ENCODE results near the gene FGG. TPM values are rescaled to one million over a fixed set of nuclear protein-coding genes. Genes with fewer than 3 reads are reported as not detected.

The FGG gene
- total and polyA plus RNA-seq, 2 of the 13 experiments (the other 11 are each of a cell fraction or from before 2014, with no cell fraction given) = 1,037 to 2,423 TPM

- TF ChIP-seq ZC3H4 (CRISPR knock-in tag; IDR thresholded peaks at IDR 0.05; ENCODE audit: borderline replicate concordance) (no peak), GMEB2 (CRISPR knock-in tag; IDR thresholded peaks at IDR 0.05; ENCODE audit: low read depth) (0 out of 2 replicates have a peak, but pooled peaks have one; percentile 51), LCORL (IDR thresholded peaks at IDR 0.05) (peak; percentile 68; the same call in 1 of the 2 replicates), LCORL (CRISPR knock-in tag; IDR thresholded peaks at IDR 0.05) (peak; percentile 83; the same call in 1 of the 2 replicates), HNRNPUL1 (IDR thresholded peaks at IDR 0.05; ENCODE audit: low read depth, low read length) (no peak), ZNF24 (IDR thresholded peaks at IDR 0.05) (peak; percentile 77), BRF2 (CRISPR knock-in tag; IDR thresholded peaks at IDR 0.05) (peak; percentile 84; the same call in 1 of the 2 replicates), MED8 (CRISPR knock-in tag; IDR thresholded peaks at IDR 0.05; ENCODE audit: insufficient replicate concordance) (peak; percentile 90), ZNF18 (CRISPR knock-in tag; IDR thresholded peaks at IDR 0.05; ENCODE audit: insufficient replicate concordance) (peak; percentile 24), HOXD1 (CRISPR knock-in tag; IDR thresholded peaks at IDR 0.05) (peak; percentile 99), TEAD3 (CRISPR knock-in tag; optimal IDR thresholded peaks at IDR 0.05; ENCODE audit: borderline replicate concordance) (peak; percentile 93), E2F2 (CRISPR knock-in tag; IDR thresholded peaks at IDR 0.05; ENCODE audit: borderline replicate concordance) (no peak), ZNF564 (CRISPR knock-in tag; IDR thresholded peaks at IDR 0.05) (0 out of 2 replicates have a peak, but pooled peaks have one; percentile 40), DRAP1 (CRISPR knock-in tag; IDR thresholded peaks at IDR 0.05) (peak; percentile 39; the same call in 1 of the 2 replicates), ZFY (CRISPR knock-in tag; IDR thresholded peaks at IDR 0.05) (no peak), ZKSCAN8 (CRISPR knock-in tag; IDR thresholded peaks at IDR 0.05; ENCODE audit: borderline replicate concordance) (peak; percentile 96), MXD4 (CRISPR knock-in tag; IDR thresholded peaks at IDR 0.05) (peak; percentile 71; the same call in 1 of the 2 replicates), TCF7L2 (IDR thresholded peaks at IDR 0.05; ENCODE audit: low read depth, low read length) (peak; percentile 99), NFE2L2 (IDR thresholded peaks at IDR 0.05; ENCODE audit: low read length) (no peak), ZBTB14 (CRISPR knock-in tag; IDR thresholded peaks at IDR 0.05) (no peak), FLYWCH1 (CRISPR knock-in tag; IDR thresholded peaks at IDR 0.05) (no peak), MAZ (IDR thresholded peaks at IDR 0.05; ENCODE audit: borderline replicate concordance, low read depth, low read length) (0 out of 2 replicates have a peak, but pooled peaks have one; percentile 26), MAZ (CRISPR knock-in tag; IDR thresholded peaks at IDR 0.05; ENCODE audit: low read depth) (peak; percentile 48; the same call in 1 of the 2 replicates), CBFB (CRISPR knock-in tag; IDR thresholded peaks at IDR 0.05) (peak; percentile 96)
Measured at GRCh38 chr4:154617820-154618317, 5.4 kb upstream of the FGG start (continued).

Data from HepG2 (cell line).